HEK293T (cell line): ENCODE results near the gene SLC5A2.

Experiments
- BHLHE40 ChIP-seq: fragments of 450-650 bp; IDR thresholded peaks from 2 replicates; pipeline ENCODE4 v1.6.1; 2016; ENCODE audit warnings: mild to moderate bottlenecking, moderate library complexity, borderline replicate concordance
- ELF4 ChIP-seq: fragments of 450-650 bp; IDR thresholded peaks from 2 replicates; pipeline ENCODE4 v1.6.1; 2017; ENCODE audit warnings: antibody characterized with exemption
- SP1 ChIP-seq: fragments of 450-650 bp; IDR thresholded peaks from 2 replicates; pipeline ENCODE4 v1.6.1; 2017
- TF ChIP-seq, protein P1 (sequence below): fragments of 450-650 bp; IDR thresholded peaks from 2 replicates; pipeline ENCODE4 v1.6.1; 2016

DNA sequence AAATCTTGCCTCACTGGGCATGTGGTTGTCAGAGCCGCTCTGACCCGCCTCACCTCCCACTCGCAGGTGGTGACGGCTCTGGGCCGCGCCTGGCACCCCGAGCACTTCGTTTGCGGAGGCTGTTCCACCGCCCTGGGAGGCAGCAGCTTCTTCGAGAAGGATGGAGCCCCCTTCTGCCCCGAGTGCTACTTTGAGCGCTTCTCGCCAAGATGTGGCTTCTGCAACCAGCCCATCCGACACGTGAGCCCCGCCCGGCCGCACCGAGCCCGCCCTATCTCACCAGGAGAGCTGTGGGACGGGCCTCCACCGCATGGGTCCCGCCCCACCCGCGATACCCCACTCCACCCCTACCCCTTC lies 7.0 kb upstream of the SLC5A2 start:
- TF ChIP-seq SP1, result no peak
- TF ChIP-seq, protein P1, sequence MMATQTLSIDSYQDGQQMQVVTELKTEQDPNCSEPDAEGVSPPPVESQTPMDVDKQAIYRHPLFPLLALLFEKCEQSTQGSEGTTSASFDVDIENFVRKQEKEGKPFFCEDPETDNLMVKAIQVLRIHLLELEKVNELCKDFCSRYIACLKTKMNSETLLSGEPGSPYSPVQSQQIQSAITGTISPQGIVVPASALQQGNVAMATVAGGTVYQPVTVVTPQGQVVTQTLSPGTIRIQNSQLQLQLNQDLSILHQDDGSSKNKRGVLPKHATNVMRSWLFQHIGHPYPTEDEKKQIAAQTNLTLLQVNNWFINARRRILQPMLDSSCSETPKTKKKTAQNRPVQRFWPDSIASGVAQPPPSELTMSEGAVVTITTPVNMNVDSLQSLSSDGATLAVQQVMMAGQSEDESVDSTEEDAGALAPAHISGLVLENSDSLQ, result no peak
- no peak for TF ChIP-seq BHLHE40
- TF ChIP-seq ELF4, result no peak
